Raji (cell line): ENCODE results near the gene PSMA7.

Experiments used
- POLR2A ChIP-seq: IDR thresholded peaks from 2 replicates; pipeline ENCODE4 v1.6.1; 2011; ENCODE audit warnings: low read depth, low read length, control low read depth; ENCODE audit not compliant: insufficient read depth

PSMA7 gene

GRCh38 chr20:62112368-62112767, 30.8 kb downstream of the PSMA7 start:
- TF ChIP-seq POLR2A = no peak

- TF ChIP-seq POLR2A = no peak
Measured at GRCh38 chr20:62111148-62111547, 32.0 kb downstream of the PSMA7 start.

- no peak for TF ChIP-seq POLR2A
Measured at GRCh38 chr20:62105592-62105991, 37.6 kb downstream of the PSMA7 start.

- TF ChIP-seq POLR2A = no peak
Measured at GRCh38 chr20:62104791-62105345, 38.3 kb downstream of the PSMA7 start.

GRCh38 chr20:62104234-62104789, 38.9 kb downstream of the PSMA7 start:
- TF ChIP-seq POLR2A = no peak

- TF ChIP-seq POLR2A = no peak
Measured at GRCh38 chr20:62103508-62104233, 39.5 kb downstream of the PSMA7 start.

- TF ChIP-seq POLR2A = no peak
Measured at GRCh38 chr20:62101078-62101477, 42.1 kb downstream of the PSMA7 start.

- no peak for TF ChIP-seq POLR2A
Measured at GRCh38 chr20:62097881-62098407, 45.2 kb downstream of the PSMA7 start.

GRCh38 chr20:62096421-62097380, 46.5 kb downstream of the PSMA7 start:
- no peak for TF ChIP-seq POLR2A

- no peak for TF ChIP-seq POLR2A
Measured at GRCh38 chr20:62089393-62089792, 53.8 kb downstream of the PSMA7 start.

GRCh38 chr20:62088258-62089127, 54.7 kb downstream of the PSMA7 start:
- no peak for TF ChIP-seq POLR2A

GRCh38 chr20:62087632-62088031, 55.6 kb downstream of the PSMA7 start:
- no peak for TF ChIP-seq POLR2A

- no peak for TF ChIP-seq POLR2A
Measured at GRCh38 chr20:62087227-62087626, 56.0 kb downstream of the PSMA7 start.
